GM12864 (cell line): ENCODE data around the gene GPC5.

ENCODE experiments used
- DNase-seq: peaks from one replicate; pipeline ENCODE4 v3.0.0-alpha.2; 2011; ENCODE audit warnings: low read depth
- H3K4me3 ChIP-seq: 2 replicates; pipeline ENCODE4 v1.5.1; 2011; ENCODE audit warnings: mild to moderate bottlenecking, low read depth, low read length, control low read depth
- CTCF ChIP-seq: IDR thresholded peaks from 2 replicates; pipeline ENCODE4 v1.5.1; 2011; ENCODE audit warnings: low read depth, mild to moderate bottlenecking, moderate library complexity, low read length, control low read depth, inconsistent platforms; ENCODE audit errors: missing control alignments

The GPC5 gene

GRCh38 chr13:92414851-92415250, 1016.4 kb downstream of the GPC5 start:
- no peak for TF ChIP-seq CTCF
- no peak for DNase-seq

GRCh38 chr13:92415781-92416180, 1017.4 kb downstream of the GPC5 start:
- H3K4me3 ChIP-seq = no peak overlapping the region
- TF ChIP-seq CTCF = no peak
- DNase-seq = no peak

More at GRCh38 chr13:92414851-92415250, 1016.4 kb downstream of the GPC5 start:
- no peak overlapping the region for H3K4me3 ChIP-seq

GRCh38 chr13:92418818-92419412, 1020.5 kb downstream of the GPC5 start:
- DNase-seq = no peak
- H3K4me3 ChIP-seq = no peak overlapping the region
- TF ChIP-seq CTCF = no peak

GRCh38 chr13:92429231-92429630, 1030.8 kb downstream of the GPC5 start:
- DNase-seq = no peak
- H3K4me3 ChIP-seq = no peak overlapping the region
- TF ChIP-seq CTCF = no peak

GRCh38 chr13:92433386-92433785, 1035.0 kb downstream of the GPC5 start:
- no peak for DNase-seq
- H3K4me3 ChIP-seq = no peak overlapping the region
- TF ChIP-seq CTCF = no peak

GRCh38 chr13:92433963-92434362, 1035.5 kb downstream of the GPC5 start:
- H3K4me3 ChIP-seq = no peak overlapping the region
- TF ChIP-seq CTCF = no peak
- no peak for DNase-seq

GRCh38 chr13:92436924-92437323, 1038.5 kb downstream of the GPC5 start:
- no peak overlapping the region for H3K4me3 ChIP-seq
- no peak for DNase-seq
- no peak for TF ChIP-seq CTCF
